ENCODE measurements around the gene SSH2.

GRCh38 chr17:29825604-29826003 is 104.4 kb downstream of the SSH2 start:
- TF ChIP-seq GATA2 (IDR thresholded peaks at IDR 0.05; ENCODE audit: low read depth, low read length) (no peak), GATA3 (IDR thresholded peaks at IDR 0.05; ENCODE audit: low read depth, low read length) (no peak)
